ENCODE results near the gene MMP28. TPM values are rescaled to one million over a fixed set of nuclear protein-coding genes. Genes with fewer than 3 reads are reported as not detected.

The MMP28 gene
- total and polyA plus RNA-seq, 10 of the 15 experiments (the other 5 are each of a cell fraction or from before 2014, with no cell fraction given) = not detected

DNA sequence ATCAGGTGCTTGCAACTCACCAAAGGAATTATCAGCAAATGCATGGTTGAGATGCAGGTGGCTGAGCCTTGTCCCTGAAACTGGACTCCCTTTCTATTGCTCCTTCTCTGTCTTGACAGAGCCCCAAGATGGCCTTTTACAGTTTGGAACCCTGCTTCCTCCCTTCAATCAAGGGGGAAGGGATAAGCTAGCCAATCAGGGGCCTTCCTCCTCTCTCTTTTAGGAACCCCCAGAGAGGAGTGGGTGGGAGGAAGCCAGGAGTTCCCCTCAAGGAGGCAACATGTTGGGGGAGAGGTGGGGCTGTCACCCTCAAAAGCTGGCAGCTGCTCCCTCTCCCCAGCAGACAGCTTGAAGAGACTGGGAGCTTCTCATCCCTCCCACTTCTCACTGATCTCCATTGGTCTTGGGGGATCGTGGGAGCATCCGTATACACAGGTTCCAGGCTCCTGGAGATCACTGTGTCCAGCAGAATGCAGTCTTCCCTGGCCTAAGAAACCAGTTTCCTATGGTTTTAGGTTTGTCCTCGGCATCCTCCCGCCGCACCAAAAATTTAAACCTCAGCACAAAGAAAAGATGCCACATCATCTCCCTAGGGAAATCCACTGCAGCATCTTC, 56.8 kb downstream of the MMP28 start:
- H3K4me1 ChIP-seq (ENCODE audit: control insufficient read depth, insufficient read depth, low read length) = no peaks in the 10 kb centered on the region
- RAD21 ChIA-PET (ENCODE audit: unreplicated experiment) = no interaction called here
- H3K9ac ChIP-seq (ENCODE audit: control insufficient read depth, insufficient read depth, low read length) = no peak overlapping the region
- intact Hi-C loops (cut with micrococcal nuclease; ENCODE audit: unreplicated experiment) (no loop called here), in situ Hi-C loops (cut with MboI) (no loop called here)
- no peak overlapping the region for H3K27ac ChIP-seq (ENCODE audit: control insufficient read depth, insufficient read depth)
- H3K79me2 ChIP-seq (ENCODE audit: control insufficient read depth, insufficient read depth, low read length) = no peaks in the 10 kb centered on the region
- TF ChIP-seq, protein P1, sequence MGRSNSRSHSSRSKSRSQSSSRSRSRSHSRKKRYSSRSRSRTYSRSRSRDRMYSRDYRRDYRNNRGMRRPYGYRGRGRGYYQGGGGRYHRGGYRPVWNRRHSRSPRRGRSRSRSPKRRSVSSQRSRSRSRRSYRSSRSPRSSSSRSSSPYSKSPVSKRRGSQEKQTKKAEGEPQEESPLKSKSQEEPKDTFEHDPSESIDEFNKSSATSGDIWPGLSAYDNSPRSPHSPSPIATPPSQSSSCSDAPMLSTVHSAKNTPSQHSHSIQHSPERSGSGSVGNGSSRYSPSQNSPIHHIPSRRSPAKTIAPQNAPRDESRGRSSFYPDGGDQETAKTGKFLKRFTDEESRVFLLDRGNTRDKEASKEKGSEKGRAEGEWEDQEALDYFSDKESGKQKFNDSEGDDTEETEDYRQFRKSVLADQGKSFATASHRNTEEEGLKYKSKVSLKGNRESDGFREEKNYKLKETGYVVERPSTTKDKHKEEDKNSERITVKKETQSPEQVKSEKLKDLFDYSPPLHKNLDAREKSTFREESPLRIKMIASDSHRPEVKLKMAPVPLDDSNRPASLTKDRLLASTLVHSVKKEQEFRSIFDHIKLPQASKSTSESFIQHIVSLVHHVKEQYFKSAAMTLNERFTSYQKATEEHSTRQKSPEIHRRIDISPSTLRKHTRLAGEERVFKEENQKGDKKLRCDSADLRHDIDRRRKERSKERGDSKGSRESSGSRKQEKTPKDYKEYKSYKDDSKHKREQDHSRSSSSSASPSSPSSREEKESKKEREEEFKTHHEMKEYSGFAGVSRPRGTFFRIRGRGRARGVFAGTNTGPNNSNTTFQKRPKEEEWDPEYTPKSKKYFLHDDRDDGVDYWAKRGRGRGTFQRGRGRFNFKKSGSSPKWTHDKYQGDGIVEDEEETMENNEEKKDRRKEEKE (IDR thresholded peaks at IDR 0.05) = no peak
- TF ChIP-seq SREBF1 (IDR thresholded peaks at IDR 0.05; ENCODE audit: low read length) = no peak
- TF ChIP-seq, protein P2, sequence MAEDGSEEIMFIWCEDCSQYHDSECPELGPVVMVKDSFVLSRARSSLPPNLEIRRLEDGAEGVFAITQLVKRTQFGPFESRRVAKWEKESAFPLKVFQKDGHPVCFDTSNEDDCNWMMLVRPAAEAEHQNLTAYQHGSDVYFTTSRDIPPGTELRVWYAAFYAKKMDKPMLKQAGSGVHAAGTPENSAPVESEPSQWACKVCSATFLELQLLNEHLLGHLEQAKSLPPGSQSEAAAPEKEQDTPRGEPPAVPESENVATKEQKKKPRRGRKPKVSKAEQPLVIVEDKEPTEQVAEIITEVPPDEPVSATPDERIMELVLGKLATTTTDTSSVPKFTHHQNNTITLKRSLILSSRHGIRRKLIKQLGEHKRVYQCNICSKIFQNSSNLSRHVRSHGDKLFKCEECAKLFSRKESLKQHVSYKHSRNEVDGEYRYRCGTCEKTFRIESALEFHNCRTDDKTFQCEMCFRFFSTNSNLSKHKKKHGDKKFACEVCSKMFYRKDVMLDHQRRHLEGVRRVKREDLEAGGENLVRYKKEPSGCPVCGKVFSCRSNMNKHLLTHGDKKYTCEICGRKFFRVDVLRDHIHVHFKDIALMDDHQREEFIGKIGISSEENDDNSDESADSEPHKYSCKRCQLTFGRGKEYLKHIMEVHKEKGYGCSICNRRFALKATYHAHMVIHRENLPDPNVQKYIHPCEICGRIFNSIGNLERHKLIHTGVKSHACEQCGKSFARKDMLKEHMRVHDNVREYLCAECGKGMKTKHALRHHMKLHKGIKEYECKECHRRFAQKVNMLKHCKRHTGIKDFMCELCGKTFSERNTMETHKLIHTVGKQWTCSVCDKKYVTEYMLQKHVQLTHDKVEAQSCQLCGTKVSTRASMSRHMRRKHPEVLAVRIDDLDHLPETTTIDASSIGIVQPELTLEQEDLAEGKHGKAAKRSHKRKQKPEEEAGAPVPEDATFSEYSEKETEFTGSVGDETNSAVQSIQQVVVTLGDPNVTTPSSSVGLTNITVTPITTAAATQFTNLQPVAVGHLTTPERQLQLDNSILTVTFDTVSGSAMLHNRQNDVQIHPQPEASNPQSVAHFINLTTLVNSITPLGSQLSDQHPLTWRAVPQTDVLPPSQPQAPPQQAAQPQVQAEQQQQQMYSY (CRISPR knock-in tag; IDR thresholded peaks at IDR 0.05) = no peak
- TF ChIP-seq, protein P3, sequence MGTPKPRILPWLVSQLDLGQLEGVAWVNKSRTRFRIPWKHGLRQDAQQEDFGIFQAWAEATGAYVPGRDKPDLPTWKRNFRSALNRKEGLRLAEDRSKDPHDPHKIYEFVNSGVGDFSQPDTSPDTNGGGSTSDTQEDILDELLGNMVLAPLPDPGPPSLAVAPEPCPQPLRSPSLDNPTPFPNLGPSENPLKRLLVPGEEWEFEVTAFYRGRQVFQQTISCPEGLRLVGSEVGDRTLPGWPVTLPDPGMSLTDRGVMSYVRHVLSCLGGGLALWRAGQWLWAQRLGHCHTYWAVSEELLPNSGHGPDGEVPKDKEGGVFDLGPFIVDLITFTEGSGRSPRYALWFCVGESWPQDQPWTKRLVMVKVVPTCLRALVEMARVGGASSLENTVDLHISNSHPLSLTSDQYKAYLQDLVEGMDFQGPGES (IDR thresholded peaks at IDR 0.05) = no peak
- TF ChIP-seq IKZF2 (IDR thresholded peaks at IDR 0.05) = no peak
- TF ChIP-seq, protein P4, sequence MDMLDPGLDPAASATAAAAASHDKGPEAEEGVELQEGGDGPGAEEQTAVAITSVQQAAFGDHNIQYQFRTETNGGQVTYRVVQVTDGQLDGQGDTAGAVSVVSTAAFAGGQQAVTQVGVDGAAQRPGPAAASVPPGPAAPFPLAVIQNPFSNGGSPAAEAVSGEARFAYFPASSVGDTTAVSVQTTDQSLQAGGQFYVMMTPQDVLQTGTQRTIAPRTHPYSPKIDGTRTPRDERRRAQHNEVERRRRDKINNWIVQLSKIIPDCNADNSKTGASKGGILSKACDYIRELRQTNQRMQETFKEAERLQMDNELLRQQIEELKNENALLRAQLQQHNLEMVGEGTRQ (IDR thresholded peaks at IDR 0.05; ENCODE audit: borderline replicate concordance, low read depth, low read length) = no peak
- TF ChIP-seq, protein P5, sequence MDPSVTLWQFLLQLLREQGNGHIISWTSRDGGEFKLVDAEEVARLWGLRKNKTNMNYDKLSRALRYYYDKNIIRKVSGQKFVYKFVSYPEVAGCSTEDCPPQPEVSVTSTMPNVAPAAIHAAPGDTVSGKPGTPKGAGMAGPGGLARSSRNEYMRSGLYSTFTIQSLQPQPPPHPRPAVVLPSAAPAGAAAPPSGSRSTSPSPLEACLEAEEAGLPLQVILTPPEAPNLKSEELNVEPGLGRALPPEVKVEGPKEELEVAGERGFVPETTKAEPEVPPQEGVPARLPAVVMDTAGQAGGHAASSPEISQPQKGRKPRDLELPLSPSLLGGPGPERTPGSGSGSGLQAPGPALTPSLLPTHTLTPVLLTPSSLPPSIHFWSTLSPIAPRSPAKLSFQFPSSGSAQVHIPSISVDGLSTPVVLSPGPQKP (IDR thresholded peaks at IDR 0.05; ENCODE audit: low read depth, low read length) = no peak
- TF ChIP-seq IRF4 (IDR thresholded peaks at IDR 0.05; ENCODE audit: low read depth, low read length) = no peak
- CTCF ChIA-PET = interaction anchor here (1.2 to 1.4 kb wide), 2 partner anchors 9 to 125 kb away, joined by 3 to 5 read pairs; no protein-coding TSS in a partner anchor
- POLR2A ChIA-PET = no interaction called here
- DNase-seq (ENCODE audit: low read depth, low spot score) = no peak
- no peak overlapping the region for H3K4me2 ChIP-seq (ENCODE audit: control insufficient read depth, insufficient read depth)
- H4K20me1 ChIP-seq (ENCODE audit: control insufficient read depth, insufficient read depth) = no peaks in the 10 kb centered on the region
- no peaks in the 10 kb centered on the region for H3K9me3 ChIP-seq (replicated peaks; ENCODE audit: control insufficient read depth, insufficient read depth, low read length)
- no peak overlapping the region for H2AFZ ChIP-seq (ENCODE audit: control insufficient read depth, low read depth, low read length)
- no peak for FAIRE-seq
- H3K4me3 ChIP-seq = no peak overlapping the region
- H3K36me3 ChIP-seq (ENCODE audit: control insufficient read depth in 2 of 2, insufficient read depth in 2 of 2, low read length in 1 of 2) = no peaks in the 10 kb centered on the region; a peak in 1 of 4 replicates
- ATAC-seq = no peak
- H3K27me3 ChIP-seq (replicated peaks in 1 of 2; ENCODE audit: control insufficient read depth in 2 of 2, insufficient read depth in 2 of 2, low read length in 1 of 2) = peaks cover 0 to 3% of the 10 kb centered on the region in 2 experiments; a peak in 2 of 4 replicates
- no TSS peak for BruUV-seq (replicated peaks)
- 54% methylated on average over 5 of the region's 5 CpGs for WGBS (ENCODE audit: insufficient coverage, insufficient replicate concordance, low lambda C conversion rate, missing lambda C conversion rate)
- SMC1A ChIA-PET (ENCODE audit: uncharacterized antibody, unreplicated experiment) = interaction anchor here (1.2 kb wide), 1 partner anchor 8 kb away, joined by 5 read pairs; no protein-coding TSS in a partner anchor
